OCI-LY7 (cell line): ENCODE results near the gene KLK7. TPM values are rescaled to one million over a fixed set of nuclear protein-coding genes. Genes with fewer than 3 reads are reported as not detected.

Source experiments
- BruUV-seq: library from RNA; stranded (reverse); fragments of 400-500 nt; replicated peaks from 2 replicates; lab custom pipeline; 2021; lab: Mats Ljungman, UMichigan
- CTCF ChIA-PET: fragments of 300-600 bp; sonication (Branson Sonifier 250); formaldehyde crosslinking; loops from one replicate; lab custom pipeline; 2022; ENCODE audit warnings: antibody characterized with exemption; ENCODE audit not compliant: unreplicated experiment; lab: Charles Lee
- POLR2A ChIA-PET: fragments of 300-600 bp; sonication (Branson Sonifier 250); formaldehyde crosslinking; loops from one replicate; lab custom pipeline; 2022; ENCODE audit warnings: antibody characterized with exemption; lab: Charles Lee
- DNase-seq: peaks from one replicate; pipeline ENCODE4 v3.0.0-alpha.2; 2015; ENCODE audit warnings: low spot score
- H2AFZ ChIP-seq: fragments of 200-600 bp; sonication (generic), shearing (Covaris generic); 2 replicates; pipeline ENCODE4 v1.6.1; 2014; ENCODE audit warnings: mild to moderate bottlenecking, antibody characterized with exemption, low read length, moderate library complexity
- H3K27ac ChIP-seq: fragments of 200-600 bp; sonication (generic); 2 replicates; pipeline ENCODE4 v1.5.1; 2014; ENCODE audit warnings: mixed run types, low read depth, mild to moderate bottlenecking, moderate library complexity, low read length, inconsistent platforms; ENCODE audit not compliant: poor library complexity, severe bottlenecking
- H3K36me3 ChIP-seq: fragments of 200-600 bp; sonication (generic); 2 replicates; pipeline ENCODE4 v1.6.1; 2014; ENCODE audit warnings: mild to moderate bottlenecking, antibody characterized with exemption, low read length, moderate library complexity, mixed read lengths; ENCODE audit not compliant: insufficient read depth
- H3K4me1 ChIP-seq: fragments of 200-600 bp; sonication (generic); 2 replicates; pipeline ENCODE4 v1.5.1; 2014; ENCODE audit warnings: mild to moderate bottlenecking, low read length; ENCODE audit not compliant: insufficient read depth, poor library complexity, severe bottlenecking
- H3K4me2 ChIP-seq: fragments of 200-600 bp; sonication (generic); 2 replicates; pipeline ENCODE4 v1.6.1; 2014; ENCODE audit warnings: mild to moderate bottlenecking, low read length
- H3K4me3 ChIP-seq: fragments of 200-600 bp; sonication (generic); 2 replicates; pipeline ENCODE4 v1.5.1; 2014; ENCODE audit warnings: mild to moderate bottlenecking, low read depth, low read length; ENCODE audit not compliant: poor library complexity, severe bottlenecking
- H3K79me2 ChIP-seq: fragments of 200-600 bp; sonication (generic); 2 replicates; pipeline ENCODE4 v1.6.1; 2016; ENCODE audit warnings: low read depth, mild to moderate bottlenecking, low read length, moderate library complexity, mixed read lengths; ENCODE audit not compliant: insufficient read depth
- H3K9me2 ChIP-seq: fragments of 200-600 bp; sonication (generic); 2 replicates; pipeline ENCODE4 v1.6.1; 2016; ENCODE audit warnings: mild to moderate bottlenecking, low read length, mixed read lengths; ENCODE audit not compliant: insufficient read depth
- H3K9me3 ChIP-seq: fragments of 200-600 bp; sonication (generic); 2 replicates; pipeline ENCODE4 v1.6.1; 2014; ENCODE audit warnings: mild to moderate bottlenecking, mixed run types, low read length, mixed read lengths
- H4K20me1 ChIP-seq: fragments of 200-600 bp; sonication (generic); 2 replicates; pipeline ENCODE4 v1.6.1; 2014; ENCODE audit warnings: mild to moderate bottlenecking, antibody characterized with exemption, low read length, moderate library complexity, mixed read lengths; ENCODE audit not compliant: insufficient read depth
- EZH2phosphoT487 ChIP-seq: fragments of 200-600 bp; sonication (generic); IDR thresholded peaks from 2 replicates; pipeline ENCODE4 v1.6.1; 2018; ENCODE audit warnings: low read depth, borderline replicate concordance, mild to moderate bottlenecking, mixed run types, antibody characterized with exemption, low read length, moderate library complexity, mixed read lengths
- intact Hi-C: fragments of 100-400 bp; cut with micrococcal nuclease; formaldehyde crosslinking; loops from one replicate; pipeline ENCODE4 v1.10.0; 2022; ENCODE audit not compliant: unreplicated experiment
- total RNA-seq, 2 experiments: library from RNA; depleted of rRNA in 1 of 2; stranded (reverse); fragments of >200 nt in 1 of 2; shearing (Covaris generic) in 1 of 2; gene quantifications; 2 replicates each; pipeline ENCODE4 v1.2.3, GENCODE V29; 2014 to 2022
- TF ChIP-seq, protein P1 (sequence below): fragments of 200-600 bp; sonication (generic); conservative IDR thresholded peaks from 2 replicates; pipeline ENCODE4 v1.5.1; 2014; ENCODE audit warnings: mild to moderate bottlenecking, antibody characterized with exemption, low read length, moderate library complexity, mixed read lengths

Gene KLK7
- total RNA-seq, 2 experiments from 2014 or later: not detected

DNA sequence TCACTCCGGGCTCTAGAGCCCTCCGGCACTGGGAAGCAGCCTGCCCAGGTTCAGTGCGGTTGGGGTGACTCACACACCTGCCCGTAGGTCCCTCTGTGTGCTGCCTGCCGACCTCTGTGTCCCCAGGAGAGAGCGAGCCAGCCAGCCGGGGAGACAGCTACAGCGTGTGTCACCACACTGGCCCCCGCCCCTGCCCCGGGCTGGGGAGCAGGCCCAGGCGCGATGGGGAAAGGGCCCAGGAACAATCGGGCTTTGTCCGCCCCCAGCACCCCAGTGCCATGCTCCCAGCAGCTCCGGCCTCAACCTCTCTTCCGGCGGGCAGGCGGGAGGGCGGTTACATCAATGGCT is 14.3 kb downstream of the KLK7 start, which contains the start of gene KLK6:
Gene KLK6, minus strand, starts transcription at position 179 of the 348 bp plus-strand sequence. CDS start 1,487 bp downstream, outside the sequence.
- no peaks in the 10 kb centered on the region for H3K36me3 ChIP-seq
- ChIA-PET POLR2A (no interaction called here), CTCF (no interaction called here)
- TF ChIP-seq, protein P1, sequence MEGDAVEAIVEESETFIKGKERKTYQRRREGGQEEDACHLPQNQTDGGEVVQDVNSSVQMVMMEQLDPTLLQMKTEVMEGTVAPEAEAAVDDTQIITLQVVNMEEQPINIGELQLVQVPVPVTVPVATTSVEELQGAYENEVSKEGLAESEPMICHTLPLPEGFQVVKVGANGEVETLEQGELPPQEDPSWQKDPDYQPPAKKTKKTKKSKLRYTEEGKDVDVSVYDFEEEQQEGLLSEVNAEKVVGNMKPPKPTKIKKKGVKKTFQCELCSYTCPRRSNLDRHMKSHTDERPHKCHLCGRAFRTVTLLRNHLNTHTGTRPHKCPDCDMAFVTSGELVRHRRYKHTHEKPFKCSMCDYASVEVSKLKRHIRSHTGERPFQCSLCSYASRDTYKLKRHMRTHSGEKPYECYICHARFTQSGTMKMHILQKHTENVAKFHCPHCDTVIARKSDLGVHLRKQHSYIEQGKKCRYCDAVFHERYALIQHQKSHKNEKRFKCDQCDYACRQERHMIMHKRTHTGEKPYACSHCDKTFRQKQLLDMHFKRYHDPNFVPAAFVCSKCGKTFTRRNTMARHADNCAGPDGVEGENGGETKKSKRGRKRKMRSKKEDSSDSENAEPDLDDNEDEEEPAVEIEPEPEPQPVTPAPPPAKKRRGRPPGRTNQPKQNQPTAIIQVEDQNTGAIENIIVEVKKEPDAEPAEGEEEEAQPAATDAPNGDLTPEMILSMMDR: no peak
- TF ChIP-seq EZH2phosphoT487: no peak
- H4K20me1 ChIP-seq: no peaks in the 10 kb centered on the region
- no peaks in the 10 kb centered on the region for H3K9me3 ChIP-seq
- H2AFZ ChIP-seq: no peak within 1 kb of the TSS
- H3K4me1 ChIP-seq: no peaks in the 10 kb centered on the region
- H3K27ac ChIP-seq: no peak within 1 kb of the TSS
- no peaks in the 10 kb centered on the region for H3K79me2 ChIP-seq
- no peaks in the 10 kb centered on the region for H3K9me2 ChIP-seq
- BruUV-seq: no TSS peak
- intact Hi-C loops: no loop called here
- no peak within 1 kb of the TSS for H3K4me2 ChIP-seq
- H3K4me3 ChIP-seq: no peak within 1 kb of the TSS
- no peak for DNase-seq

DNA sequence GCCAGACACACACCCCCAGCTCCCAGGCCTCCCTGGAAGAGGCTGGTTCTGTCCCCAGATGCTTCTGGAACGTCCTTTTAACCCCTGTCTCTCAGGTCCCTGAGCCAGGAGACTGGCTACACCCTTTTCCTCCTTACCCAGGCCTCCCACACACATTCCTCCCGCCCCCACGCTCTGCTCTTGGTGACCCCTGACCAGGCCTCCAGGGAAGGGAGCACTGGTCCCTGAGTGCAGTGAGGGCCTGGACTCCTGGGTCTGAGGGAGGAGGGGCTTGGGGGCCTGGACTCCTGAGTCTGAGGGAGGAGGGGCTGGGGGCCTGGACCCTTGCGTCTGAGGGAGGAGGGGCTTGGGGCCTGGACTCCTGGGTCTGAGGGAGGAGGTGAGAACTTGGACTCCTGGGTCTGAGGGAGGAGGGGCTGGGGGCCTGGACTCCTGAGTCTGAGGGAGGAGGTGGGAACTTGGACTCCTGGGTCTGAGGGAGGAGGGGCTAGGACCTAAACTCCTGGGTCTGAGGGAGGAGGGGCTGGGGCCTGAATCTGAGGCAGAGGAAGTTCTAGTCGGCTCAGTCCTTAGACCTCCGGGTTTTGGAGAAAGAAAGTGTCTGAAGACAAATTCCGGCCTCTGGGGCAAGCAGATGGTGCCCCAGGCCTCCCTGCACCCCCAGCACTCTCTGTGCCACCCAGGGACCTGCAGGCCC is 14.9 kb downstream of the KLK7 start:
- Histone ChIP-seq H3K4me3 (no peak overlapping the region), H4K20me1 (no peaks in the 10 kb centered on the region), H3K4me1 (no peaks in the 10 kb centered on the region), H3K9me2 (no peaks in the 10 kb centered on the region), H3K4me2 (no peak overlapping the region), H3K9me3 (no peaks in the 10 kb centered on the region), H3K27ac (no peak overlapping the region), H3K79me2 (no peaks in the 10 kb centered on the region), H2AFZ (no peak overlapping the region), H3K36me3 (no peaks in the 10 kb centered on the region)
- CTCF ChIA-PET: no interaction called here
- no peak for TF ChIP-seq EZH2phosphoT487
- BruUV-seq: no TSS peak
- POLR2A ChIA-PET: no interaction called here
- no peak for DNase-seq
- intact Hi-C loops: no loop called here

DNA sequence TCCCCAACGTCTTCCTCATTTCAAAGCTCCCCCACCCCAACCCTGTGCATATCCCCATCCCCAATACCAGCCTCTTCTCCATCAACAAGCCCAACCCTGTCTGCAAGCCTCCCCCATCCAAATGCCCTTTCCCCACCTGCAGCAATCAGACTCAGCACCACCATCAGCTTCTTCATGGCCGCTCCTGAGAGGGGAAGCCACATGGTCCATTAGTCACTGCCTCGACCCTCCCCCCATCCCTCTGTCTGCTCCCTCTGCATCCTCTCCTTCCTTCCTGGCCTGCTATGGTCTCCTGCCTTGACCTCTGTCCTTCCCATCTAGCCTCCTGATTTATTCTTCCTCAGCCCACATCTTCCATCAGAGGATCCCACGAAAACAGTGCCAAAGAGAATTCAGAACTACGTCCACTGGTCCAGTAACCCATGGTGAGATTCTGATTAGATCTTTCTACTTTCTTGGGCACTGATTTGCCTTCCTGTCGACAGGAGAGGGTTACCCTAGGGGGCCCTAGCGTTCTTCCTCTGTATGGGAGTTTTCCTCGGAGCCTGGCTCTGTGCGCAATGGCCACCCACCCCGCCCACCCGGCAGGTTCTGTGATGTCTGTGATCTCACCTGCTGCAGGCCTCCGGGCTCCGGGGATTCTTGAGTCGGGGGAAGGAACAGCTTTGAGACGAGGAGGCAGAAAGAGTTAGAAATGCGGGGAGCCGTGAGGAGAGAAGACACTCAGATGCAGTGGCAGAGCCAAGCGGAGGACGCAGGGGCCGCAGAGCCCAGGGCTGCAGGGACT is 15.6 kb downstream of the KLK7 start:
- DNase-seq: no peak
- Histone ChIP-seq H3K4me2 (no peak overlapping the region), H3K9me3 (no peaks in the 10 kb centered on the region), H3K4me3 (no peak overlapping the region), H4K20me1 (no peaks in the 10 kb centered on the region), H2AFZ (no peak overlapping the region), H3K36me3 (no peaks in the 10 kb centered on the region), H3K9me2 (no peaks in the 10 kb centered on the region), H3K27ac (no peak overlapping the region), H3K79me2 (no peaks in the 10 kb centered on the region), H3K4me1 (no peaks in the 10 kb centered on the region)
- CTCF ChIA-PET: no interaction called here
- TF ChIP-seq, protein P1: no peak
- TF ChIP-seq EZH2phosphoT487: no peak
- intact Hi-C loops: no loop called here
- POLR2A ChIA-PET: no interaction called here
- no TSS peak for BruUV-seq
